ENCODE measurements around the gene PLTP. TPM values are rescaled to one million over a fixed set of nuclear protein-coding genes. Genes with fewer than 3 reads are reported as not detected.
A peak's percentile ranks its signal among the peaks of the same experiment; 100 is the strongest.

Gene PLTP
- total and polyA plus RNA-seq, 2 of the 13 experiments (the other 11 are each of a cell fraction or from before 2014, with no cell fraction given), result 16.9 to 28.6 TPM

DNA sequence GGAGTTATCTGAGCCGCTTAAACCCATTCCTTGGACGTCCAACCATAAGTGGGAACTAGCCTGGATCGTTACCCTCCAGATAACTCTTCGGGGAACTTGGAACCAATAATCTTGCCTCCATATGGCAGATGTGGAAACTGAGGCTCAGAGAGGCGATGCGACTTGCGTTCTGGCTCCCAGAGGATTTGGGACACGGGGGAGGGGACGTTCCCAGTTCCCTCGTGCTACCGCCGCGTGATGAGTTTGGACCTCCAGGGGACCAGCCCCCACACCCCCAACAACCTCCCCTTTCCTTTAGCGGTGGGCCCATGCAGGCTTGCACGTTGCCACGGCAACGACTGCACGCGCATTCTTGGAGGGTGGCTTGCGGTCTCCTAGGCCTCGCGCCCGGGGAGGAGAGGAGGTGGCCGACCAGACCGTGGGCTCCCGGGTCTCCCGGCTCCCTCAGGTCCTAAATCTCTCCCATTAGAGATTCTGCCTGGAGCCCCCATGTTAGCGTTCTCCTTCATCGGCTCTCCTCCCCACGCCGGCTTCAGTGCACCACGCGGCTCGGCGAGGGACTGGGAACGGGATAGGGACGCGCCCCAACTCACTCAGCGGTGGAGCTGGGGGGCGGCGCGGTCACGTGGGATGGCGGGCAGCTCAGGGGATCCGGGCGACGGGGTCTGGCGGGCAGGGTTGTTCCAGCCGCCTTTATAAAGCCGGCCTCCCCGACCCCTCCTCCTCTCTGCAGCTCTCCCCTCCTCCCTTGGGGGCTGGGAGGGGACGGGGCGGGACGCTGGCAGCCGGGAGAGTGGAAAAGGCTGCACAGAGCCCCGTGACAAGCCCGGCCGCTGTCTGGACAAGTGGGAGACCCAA is at the start of gene PLTP (continued):
- TF ChIP-seq MTA1 (CRISPR knock-in tag; IDR thresholded peaks at IDR 0.05; ENCODE audit: borderline replicate concordance) (peak; percentile 78; the same call in 1 of the 2 replicates), ZNF296 (CRISPR knock-in tag; conservative IDR thresholded peaks at IDR 0.05) (no peak), CENPX (CRISPR knock-in tag; IDR thresholded peaks at IDR 0.05) (no peak), ZFP62 (CRISPR knock-in tag; IDR thresholded peaks at IDR 0.05) (no peak), GLI4 (CRISPR knock-in tag; IDR thresholded peaks at IDR 0.05; ENCODE audit: borderline replicate concordance) (no peak), PHF8 (CRISPR knock-in tag; IDR thresholded peaks at IDR 0.05) (peak; percentile 55), GTF3A (CRISPR knock-in tag; conservative IDR thresholded peaks at IDR 0.05) (0 out of 2 replicates have a peak, but pooled peaks have one; percentile 78), ZFP90 (CRISPR knock-in tag; IDR thresholded peaks at IDR 0.05; ENCODE audit: borderline replicate concordance) (0 out of 2 replicates have a peak, but pooled peaks have one; percentile 16), ZFP1 (CRISPR knock-in tag; IDR thresholded peaks at IDR 0.05) (no peak), NCOA5 (CRISPR knock-in tag; IDR thresholded peaks at IDR 0.05) (no peak), PAWR (CRISPR knock-in tag; IDR thresholded peaks at IDR 0.05; ENCODE audit: borderline replicate concordance) (peak; percentile 26; the same call in 1 of the 2 replicates), ZNF629 (CRISPR knock-in tag; conservative IDR thresholded peaks at IDR 0.05) (peak; percentile 41; the same call in 1 of the 2 replicates), CC2D1A (CRISPR knock-in tag; IDR thresholded peaks at IDR 0.05) (no peak), ELF3 (CRISPR knock-in tag; IDR thresholded peaks at IDR 0.05) (no peak), ZBTB7A (CRISPR knock-in tag; IDR thresholded peaks at IDR 0.05) (peak; percentile 58; the same call in 1 of the 2 replicates), ZBTB33 (CRISPR knock-in tag; IDR thresholded peaks at IDR 0.05) (peak; percentile 63), ZNF562 (CRISPR knock-in tag; IDR thresholded peaks at IDR 0.05; ENCODE audit: borderline replicate concordance) (no peak), ZNF646 (CRISPR knock-in tag; IDR thresholded peaks at IDR 0.05) (0 out of 2 replicates have a peak, but pooled peaks have one; percentile 16), SALL1 (CRISPR knock-in tag; IDR thresholded peaks at IDR 0.05) (peak; percentile 67), ZNF704 (CRISPR knock-in tag; IDR thresholded peaks at IDR 0.05; ENCODE audit: borderline replicate concordance) (no peak), ZMAT3 (CRISPR knock-in tag; conservative IDR thresholded peaks at IDR 0.05) (no peak)

All from HepG2 (cell line).